ENCODE data around the gene IRAK2. TPM values are rescaled to one million over a fixed set of nuclear protein-coding genes. Genes with fewer than 3 reads are reported as not detected.
"Not testable (repeated sequence)": the region's sequence is repeated elsewhere in the genome, so short reads cannot be mapped to it uniquely, and the experiment has no call there.

The IRAK2 gene
- total and polyA plus RNA-seq, 12 donors, result 2.1 to 8.7 (median 4.9) TPM

DNA sequence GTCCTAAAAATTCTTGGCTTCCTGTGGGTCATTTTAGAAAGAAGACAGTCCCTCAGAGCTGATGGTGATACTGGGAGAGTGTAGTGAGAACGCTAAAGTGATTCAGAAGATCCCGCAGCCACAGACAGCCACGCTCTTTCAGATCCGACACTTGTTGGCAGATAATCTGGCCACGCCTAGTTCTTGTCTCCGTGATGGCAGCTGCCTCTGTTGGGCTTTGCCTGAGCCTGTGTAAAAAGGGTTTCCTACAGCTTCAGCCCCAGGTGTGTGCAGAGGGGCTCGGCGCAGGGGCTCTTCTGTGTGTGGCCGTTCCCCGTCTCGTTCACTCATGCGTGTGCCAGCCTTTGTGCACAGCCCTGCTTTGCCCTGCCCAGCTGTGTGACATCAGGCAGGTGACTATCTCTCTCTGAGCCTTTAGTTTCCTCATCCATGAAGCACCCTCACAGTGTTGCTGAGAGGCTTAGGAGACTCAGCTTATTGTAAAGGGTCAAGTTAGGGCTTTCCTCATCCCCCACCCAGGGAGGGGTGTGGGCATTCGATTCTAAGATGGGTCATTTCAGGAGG lies 6.3 kb downstream of the IRAK2 start:
- DNase-seq, result no peak

DNA sequence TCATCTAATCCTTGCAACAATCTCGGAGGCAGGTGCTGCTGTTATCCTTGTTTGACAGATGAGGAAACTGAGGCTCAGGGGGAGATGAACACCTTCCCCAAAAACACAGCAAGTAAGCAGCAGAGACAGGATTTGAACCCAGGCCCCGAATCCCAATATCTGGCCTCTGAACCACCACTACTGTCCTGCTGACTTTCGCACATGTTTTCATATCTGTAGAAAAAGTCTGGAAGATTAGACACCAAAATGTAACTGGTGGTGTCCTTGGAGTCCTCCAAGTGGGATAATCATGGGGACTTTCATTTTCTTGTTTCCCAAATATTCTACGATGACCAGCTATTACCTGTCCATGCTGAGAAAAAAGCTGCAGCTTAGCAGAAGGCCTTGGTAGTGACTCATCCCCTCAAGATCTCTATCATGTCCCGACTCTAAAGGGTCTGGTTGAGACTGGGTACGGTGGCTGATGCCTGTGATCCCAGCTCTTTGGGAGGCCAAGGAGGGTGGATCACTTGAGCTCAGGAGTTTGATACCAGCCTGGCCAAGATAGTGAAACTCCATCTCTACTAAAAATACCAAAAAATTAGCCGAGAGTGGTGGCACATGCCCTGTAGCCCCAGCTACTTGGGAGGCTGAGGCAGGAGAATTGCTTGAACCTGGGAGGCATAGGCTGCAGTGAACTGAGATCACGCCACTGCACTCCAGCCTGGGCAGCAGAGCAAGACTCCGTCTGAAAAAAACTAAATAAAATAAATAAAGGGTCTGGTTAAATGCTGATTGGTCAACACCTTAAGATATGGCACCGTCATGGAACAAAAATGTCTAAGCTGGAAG lies 8.6 kb downstream of the IRAK2 start:
- Histone ChIP-seq H3K9me3 (replicated peaks in 1 of 3) (no peaks in the 10 kb centered on the region), H3K4me3 (no peak overlapping the region), H3K36me3 (replicated peaks in 1 of 2) (no peaks in the 10 kb centered on the region), H3K27ac (peak overlapping the region in 4 of 5 donors; percentile 30 to 85 (median 68)), H3K4me1 (replicated peaks in 1 of 2) (peaks cover 0 to 16% of the 10 kb centered on the region in 2 donors), H3K27me3 (no peaks in the 10 kb centered on the region)
- intact Hi-C loops (cut with DNase I), result loop anchor here in 1 of 2 donors (10.0 kb wide), 1 partner anchor 51 kb away; no protein-coding TSS in a partner anchor
- 78 to 85% (median 81%) methylated on average over 10 of the region's 10 CpGs for WGBS, 4 donors
- DNase-seq, result no peak
- no peak for TF ChIP-seq POLR2A (IDR thresholded peaks at IDR 0.05)
- TF ChIP-seq, protein P1, sequence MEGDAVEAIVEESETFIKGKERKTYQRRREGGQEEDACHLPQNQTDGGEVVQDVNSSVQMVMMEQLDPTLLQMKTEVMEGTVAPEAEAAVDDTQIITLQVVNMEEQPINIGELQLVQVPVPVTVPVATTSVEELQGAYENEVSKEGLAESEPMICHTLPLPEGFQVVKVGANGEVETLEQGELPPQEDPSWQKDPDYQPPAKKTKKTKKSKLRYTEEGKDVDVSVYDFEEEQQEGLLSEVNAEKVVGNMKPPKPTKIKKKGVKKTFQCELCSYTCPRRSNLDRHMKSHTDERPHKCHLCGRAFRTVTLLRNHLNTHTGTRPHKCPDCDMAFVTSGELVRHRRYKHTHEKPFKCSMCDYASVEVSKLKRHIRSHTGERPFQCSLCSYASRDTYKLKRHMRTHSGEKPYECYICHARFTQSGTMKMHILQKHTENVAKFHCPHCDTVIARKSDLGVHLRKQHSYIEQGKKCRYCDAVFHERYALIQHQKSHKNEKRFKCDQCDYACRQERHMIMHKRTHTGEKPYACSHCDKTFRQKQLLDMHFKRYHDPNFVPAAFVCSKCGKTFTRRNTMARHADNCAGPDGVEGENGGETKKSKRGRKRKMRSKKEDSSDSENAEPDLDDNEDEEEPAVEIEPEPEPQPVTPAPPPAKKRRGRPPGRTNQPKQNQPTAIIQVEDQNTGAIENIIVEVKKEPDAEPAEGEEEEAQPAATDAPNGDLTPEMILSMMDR (IDR thresholded peaks at IDR 0.05), result no peak

More for the DNA sequence above, 6.3 kb downstream of the IRAK2 start:
- TF ChIP-seq, protein P1 (IDR thresholded peaks at IDR 0.05), result no peak
- TF ChIP-seq POLR2A (IDR thresholded peaks at IDR 0.05), result no peak
- H3K4me1 ChIP-seq (replicated peaks in 1 of 2), result peaks cover 0 to 16% of the 10 kb centered on the region in 2 donors
- no peak overlapping the region for H3K27ac ChIP-seq
- intact Hi-C loops (cut with DNase I), result loop anchor here in 1 of 2 donors (10.0 kb wide), 1 partner anchor 54 kb away; no protein-coding TSS in a partner anchor
- H3K36me3 ChIP-seq (replicated peaks in 1 of 2), result no peaks in the 10 kb centered on the region
- WGBS, 4 donors, result 88 to 93% (median 92%) methylated on average over 8 to 13 of the region's 13 CpGs
- no peaks in the 10 kb centered on the region for H3K9me3 ChIP-seq (replicated peaks in 1 of 3)
- H3K27me3 ChIP-seq, result no peaks in the 10 kb centered on the region
- H3K4me3 ChIP-seq, result no peak overlapping the region

DNA sequence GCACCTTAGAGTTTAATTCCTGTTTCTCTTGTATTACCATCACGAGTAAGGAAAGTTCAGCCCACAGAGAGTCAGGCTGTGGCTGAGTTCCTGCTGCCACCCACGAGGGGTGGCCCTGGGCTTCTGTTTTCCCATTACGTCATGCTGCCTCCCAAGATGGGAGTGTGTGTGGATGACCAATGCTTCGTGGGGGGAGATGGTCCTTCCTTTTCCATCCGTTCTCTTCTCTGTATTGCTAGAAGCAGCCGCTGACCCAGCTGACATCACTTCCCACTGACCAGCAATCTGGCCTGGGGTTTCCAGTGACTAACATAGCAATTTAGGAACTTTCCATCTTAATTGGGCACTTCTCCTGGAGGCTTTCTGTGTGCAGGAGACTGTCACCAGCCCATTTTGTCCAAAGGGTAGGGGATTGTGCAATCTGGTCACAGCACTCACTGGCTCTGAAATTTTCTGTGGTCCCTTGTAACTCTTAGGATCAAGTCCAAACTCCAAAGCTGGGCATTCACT lies 9.3 kb downstream of the IRAK2 start:
- Histone ChIP-seq H3K27ac (peak overlapping the region in 4 of 5 donors; percentile 30 to 85 (median 68)), H3K36me3 (replicated peaks in 1 of 2) (no peaks in the 10 kb centered on the region), H3K4me1 (replicated peaks in 1 of 2) (peaks cover 0 to 16% of the 10 kb centered on the region in 2 donors), H3K4me3 (no peak overlapping the region), H3K27me3 (no peaks in the 10 kb centered on the region), H3K9me3 (replicated peaks in 1 of 3) (no peaks in the 10 kb centered on the region)
- TF ChIP-seq, protein P1 (IDR thresholded peaks at IDR 0.05), result no peak
- TF ChIP-seq POLR2A (IDR thresholded peaks at IDR 0.05), result no peak
- intact Hi-C loops (cut with DNase I), result loop anchor here in 1 of 2 donors (10.0 kb wide), 1 partner anchor 51 kb away; no protein-coding TSS in a partner anchor
- peak; percentile 46 to 88 (median 80) for DNase-seq
- 47 to 62% (median 52%) methylated on average over 6 of the region's 6 CpGs for WGBS, 4 donors

DNA sequence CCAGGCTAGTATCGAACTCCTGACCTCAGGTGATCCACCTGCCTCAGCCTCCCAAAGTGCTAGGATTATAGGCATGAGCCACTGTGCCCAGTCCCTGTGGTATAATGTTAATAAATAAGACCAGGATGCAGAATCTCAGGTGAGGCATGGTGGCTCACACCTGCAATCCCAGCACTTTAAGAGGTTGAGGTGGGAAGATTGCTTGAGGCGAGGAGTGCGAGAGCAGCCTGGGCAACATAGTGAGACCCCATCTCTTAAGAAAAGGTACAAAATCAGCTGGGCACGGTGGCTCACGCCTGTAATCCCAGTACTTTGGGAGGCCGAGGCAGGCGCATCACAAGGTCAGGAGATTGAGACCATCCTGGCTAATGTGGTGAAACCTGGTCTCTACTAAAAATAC lies 10.6 kb downstream of the IRAK2 start:
- H3K4me3 ChIP-seq, DNase-seq: not testable (repeated sequence)

DNA sequence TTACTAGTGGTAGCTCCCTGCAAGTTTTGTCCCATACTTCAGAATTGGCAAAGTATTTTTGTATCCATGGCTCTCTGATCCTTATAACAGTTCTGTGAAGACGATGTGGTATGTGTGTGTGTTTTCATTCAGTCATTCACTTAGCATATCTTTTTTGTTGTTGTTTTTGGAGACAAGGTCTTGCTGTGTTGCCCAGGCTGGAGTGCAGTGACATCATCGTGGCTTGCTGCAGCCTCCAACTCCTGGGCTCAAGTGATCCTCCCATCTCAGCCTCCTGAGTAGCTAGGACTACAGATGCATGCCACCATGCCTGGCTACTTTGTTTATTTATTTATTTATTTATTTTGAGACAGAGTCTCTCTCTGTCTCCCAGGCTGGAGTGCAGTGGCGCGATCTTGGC lies 11.4 kb downstream of the IRAK2 start:
- H3K4me3 ChIP-seq; DNase-seq; H3K27me3 ChIP-seq; H3K9me3 ChIP-seq (replicated peaks in 1 of 3); H3K36me3 ChIP-seq (replicated peaks in 1 of 2); H3K27ac ChIP-seq: not testable (repeated sequence)
- intact Hi-C loops (cut with DNase I), result loop anchor here in 1 of 2 donors (10.0 kb wide), 1 partner anchor 49 kb away; no protein-coding TSS in a partner anchor
- 93 to 99% (median 98%) methylated on average over 4 of the region's 4 CpGs for WGBS, 4 donors
- peaks cover 0 to 16% of the 10 kb centered on the region in 2 donors for H3K4me1 ChIP-seq (replicated peaks in 1 of 2)

More for the DNA sequence above, 10.6 kb downstream of the IRAK2 start:
- whole genome bisulfite sequencing, 4 donors, result 92 to 98% (median 98%) methylated on average over 4 to 7 of the region's 7 CpGs
- not testable (repeated sequence) for H3K27me3 ChIP-seq; H3K9me3 ChIP-seq (replicated peaks in 1 of 3); H3K36me3 ChIP-seq (replicated peaks in 1 of 2); H3K27ac ChIP-seq
- intact Hi-C loops (cut with DNase I), result loop anchor here in 1 of 2 donors (10.0 kb wide), 1 partner anchor 49 kb away; no protein-coding TSS in a partner anchor
- H3K4me1 ChIP-seq (replicated peaks in 1 of 2), result peaks cover 0 to 16% of the 10 kb centered on the region in 2 donors
